ENCODE data around the gene CSHL1. TPM values are rescaled to one million over a fixed set of nuclear protein-coding genes. Genes with fewer than 3 reads are reported as not detected.
"Not testable (repeated sequence)": the region's sequence is repeated elsewhere in the genome, so short reads cannot be mapped to it uniquely, and the experiment has no call there.

Gene CSHL1
- total and polyA plus RNA-seq, 2 donors (not counting 1 experiment from before 2014, with no cell fraction given): not detected

- Mint-ChIP-seq H3K4me3 (no peak overlapping the region), H3K4me1 (peaks cover 74% of the 10 kb centered on the region), H3K27ac (peak overlapping the region; percentile 53), H3K9me3 (ENCODE audit: insufficient read depth) (no peaks in the 10 kb centered on the region), H3K27me3 (no peaks in the 10 kb centered on the region)
- TF ChIP-seq EZH2 (IDR thresholded peaks at IDR 0.05; ENCODE audit: borderline replicate concordance, insufficient read depth, low read depth, low read length, poor library complexity, severe bottlenecking) (no peak), CTCF (IDR thresholded peaks at IDR 0.05) (no peak)
- Histone ChIP-seq H3K4me1 (ENCODE audit: control insufficient read depth in 2 of 2, insufficient read depth in 2 of 2, low read length in 2 of 2) (peaks cover 62 to 80% of the 10 kb centered on the region in 2 donors), H3K9me3 (ENCODE audit: control extremely low read depth in 1 of 3, control insufficient read depth in 2 of 3, insufficient read depth in 1 of 3, low read length in 2 of 3) (no peaks in the 10 kb centered on the region), H3K9ac (ENCODE audit: low read length) (no peak overlapping the region), H3K27ac (ENCODE audit: low read length in 2 of 2) (no peak overlapping the region), H3K79me2 (ENCODE audit: control insufficient read depth, insufficient read depth, low read length) (peaks cover 22% of the 10 kb centered on the region), H3K27me3 (replicated peaks in 1 of 4; ENCODE audit: control extremely low read depth in 1 of 4, control insufficient read depth in 3 of 4, insufficient read depth in 4 of 4, low read length in 3 of 4) (no peaks in the 10 kb centered on the region), H2AFZ (ENCODE audit: insufficient read depth, low read depth, low read length, poor library complexity, severe bottlenecking) (no peak overlapping the region), H3K4me3 (ENCODE audit: control extremely low read depth in 1 of 5, extremely low read depth in 1 of 5, insufficient read depth in 1 of 5, low read depth in 2 of 5, low read length in 4 of 5) (no peak overlapping the region), H3K36me3 (replicated peaks in 1 of 2; ENCODE audit: control extremely low read depth in 1 of 2, control insufficient read depth in 1 of 2, extremely low read depth in 1 of 2, insufficient read depth in 2 of 2, low read length in 1 of 2) (no peaks in the 10 kb centered on the region), H3K4me2 (replicated peaks; ENCODE audit: low read depth, low read length, poor library complexity, severe bottlenecking) (no peak overlapping the region), H4K20me1 (ENCODE audit: control insufficient read depth, insufficient read depth, low read length, poor library complexity, severe bottlenecking) (no peaks in the 10 kb centered on the region)
- intact Hi-C loops (cut with micrococcal nuclease): loop anchor here (2.0 kb wide), 1 partner anchor 72 kb away; no protein-coding TSS in a partner anchor
- WGBS (ENCODE audit: insufficient coverage): 94% methylated on average over 9 of the region's 10 CpGs
- ATAC-seq (ENCODE audit: low read depth) (no peak), DNase-seq (peak; percentile 11)
- ChIA-PET POLR2A (interaction anchor here (3.2 to 6.8 kb wide), 3 partner anchors 13 to 32 kb away, joined by 21 to 160 read pairs (median 68); partner anchors contain the start of gene CD79B), CTCF (interaction anchor here (0.9 to 26.0 kb wide), 20 partner anchors 7 to 214 kb away, joined by 3 to 834 read pairs (median 14); partner anchors contain the start of genes CD79B, CSHL1, GH2 and ICAM2)
These were observed 7.2 kb upstream of the CSHL1 start for GRCh38 chr17:63918305-63918704.

GRCh38 chr17:63917646-63918045 is 6.6 kb upstream of the CSHL1 start:
- Histone ChIP-seq H3K27me3 (replicated peaks in 1 of 4; ENCODE audit: control extremely low read depth in 1 of 4, control insufficient read depth in 3 of 4, insufficient read depth in 4 of 4, low read length in 3 of 4) (no peaks in the 10 kb centered on the region), H3K4me2 (replicated peaks; ENCODE audit: low read depth, low read length, poor library complexity, severe bottlenecking) (no peak overlapping the region), H2AFZ (ENCODE audit: insufficient read depth, low read depth, low read length, poor library complexity, severe bottlenecking) (no peak overlapping the region), H3K4me1 (ENCODE audit: control insufficient read depth in 2 of 2, insufficient read depth in 2 of 2, low read length in 2 of 2) (peaks cover 57 to 73% of the 10 kb centered on the region in 2 donors), H3K9ac (ENCODE audit: low read length) (no peak overlapping the region), H4K20me1 (ENCODE audit: control insufficient read depth, insufficient read depth, low read length, poor library complexity, severe bottlenecking) (no peaks in the 10 kb centered on the region), H3K4me3 (ENCODE audit: control extremely low read depth in 1 of 5, extremely low read depth in 1 of 5, insufficient read depth in 1 of 5, low read depth in 2 of 5, low read length in 4 of 5) (no peak overlapping the region), H3K9me3 (ENCODE audit: control extremely low read depth in 1 of 3, control insufficient read depth in 2 of 3, insufficient read depth in 1 of 3, low read length in 2 of 3) (no peaks in the 10 kb centered on the region), H3K27ac (ENCODE audit: low read length in 2 of 2) (no peak overlapping the region), H3K79me2 (ENCODE audit: control insufficient read depth, insufficient read depth, low read length) (peaks cover 22% of the 10 kb centered on the region), H3K36me3 (replicated peaks in 1 of 2; ENCODE audit: control extremely low read depth in 1 of 2, control insufficient read depth in 1 of 2, extremely low read depth in 1 of 2, insufficient read depth in 2 of 2, low read length in 1 of 2) (no peaks in the 10 kb centered on the region)
- intact Hi-C loops (cut with micrococcal nuclease): loop anchor here (2.0 kb wide), 1 partner anchor 73 kb away; no protein-coding TSS in a partner anchor
- no peak for TF ChIP-seq CTCF (IDR thresholded peaks at IDR 0.05)
- TF ChIP-seq EZH2 (IDR thresholded peaks at IDR 0.05; ENCODE audit: borderline replicate concordance, insufficient read depth, low read depth, low read length, poor library complexity, severe bottlenecking): no peak
- Mint-ChIP-seq H3K4me1 (peaks cover 73% of the 10 kb centered on the region), H3K27me3 (no peaks in the 10 kb centered on the region), H3K9me3 (ENCODE audit: insufficient read depth) (no peaks in the 10 kb centered on the region), H3K27ac (no peak overlapping the region), H3K4me3 (no peak overlapping the region)
- ChIA-PET CTCF (interaction anchor here (2.9 to 26.0 kb wide), 8 partner anchors 13 to 215 kb away, joined by 13 to 834 read pairs (median 116); partner anchors contain the start of genes CD79B and ICAM2), POLR2A (interaction anchor here (3.2 to 6.8 kb wide), 3 partner anchors 14 to 32 kb away, joined by 21 to 160 read pairs (median 68); partner anchors contain the start of gene CD79B)
- DNase-seq (no peak), ATAC-seq (ENCODE audit: low read depth) (no peak)
- WGBS (ENCODE audit: insufficient coverage): 95% methylated on average over 13 of the region's 13 CpGs

- peaks cover 53 to 72% of the 10 kb centered on the region in 2 donors for H3K4me1 ChIP-seq (ENCODE audit: control insufficient read depth in 2 of 2, insufficient read depth in 2 of 2, low read length in 2 of 2)
- H3K27me3 Mint-ChIP-seq; H3K4me3 Mint-ChIP-seq; H3K9me3 Mint-ChIP-seq (ENCODE audit: insufficient read depth); H2AFZ ChIP-seq (ENCODE audit: insufficient read depth, low read depth, low read length, poor library complexity, severe bottlenecking); H3K4me3 ChIP-seq (ENCODE audit: control extremely low read depth in 1 of 5, extremely low read depth in 1 of 5, insufficient read depth in 1 of 5, low read depth in 2 of 5, low read length in 4 of 5); H3K27ac Mint-ChIP-seq; H3K27ac ChIP-seq (ENCODE audit: low read length in 2 of 2); H3K4me2 ChIP-seq (replicated peaks; ENCODE audit: low read depth, low read length, poor library complexity, severe bottlenecking); H3K9me3 ChIP-seq (ENCODE audit: control extremely low read depth in 1 of 3, control insufficient read depth in 2 of 3, insufficient read depth in 1 of 3, low read length in 2 of 3); H3K27me3 ChIP-seq (replicated peaks in 1 of 4; ENCODE audit: control extremely low read depth in 1 of 4, control insufficient read depth in 3 of 4, insufficient read depth in 4 of 4, low read length in 3 of 4); ATAC-seq (ENCODE audit: low read depth); H3K36me3 ChIP-seq (replicated peaks in 1 of 2; ENCODE audit: control extremely low read depth in 1 of 2, control insufficient read depth in 1 of 2, extremely low read depth in 1 of 2, insufficient read depth in 2 of 2, low read length in 1 of 2); H4K20me1 ChIP-seq (ENCODE audit: control insufficient read depth, insufficient read depth, low read length, poor library complexity, severe bottlenecking); DNase-seq; H3K9ac ChIP-seq (ENCODE audit: low read length); intact Hi-C loops (cut with micrococcal nuclease): not testable (repeated sequence)
- peaks cover 70% of the 10 kb centered on the region for H3K4me1 Mint-ChIP-seq
- POLR2A ChIA-PET: interaction anchor here (3.7 to 6.8 kb wide), 2 partner anchors 29 to 33 kb away, joined by 21 to 160 read pairs; no protein-coding TSS in a partner anchor
- 100% methylated on average over 1 of the region's 11 CpGs for WGBS (ENCODE audit: insufficient coverage)
- CTCF ChIA-PET: interaction anchor here (2.9 to 26.0 kb wide), 7 partner anchors 17 to 216 kb away, joined by 42 to 834 read pairs (median 185); partner anchors contain the start of genes CD79B, ERN1 and ICAM2
- H3K79me2 ChIP-seq (ENCODE audit: control insufficient read depth, insufficient read depth, low read length): peaks cover 22% of the 10 kb centered on the region
These were observed 6.1 kb upstream of the CSHL1 start for GRCh38 chr17:63917206-63917605.
